SK-N-MC (cell line): ENCODE data around the gene EXOSC1.

ENCODE experiments used
- EZH2 ChIP-seq: fragments of 200-600 bp; sonication (generic); IDR thresholded peaks from one replicate; pipeline ENCODE4 v1.6.1; 2017; ENCODE audit warnings: antibody characterized with exemption
- POLR2AphosphoS5 ChIP-seq: IDR thresholded peaks from 2 replicates; pipeline ENCODE4 v1.6.1; 2012; ENCODE audit warnings: mild to moderate bottlenecking, low read depth, low read length, borderline replicate concordance

- TF ChIP-seq EZH2 (no peak), POLR2AphosphoS5 (no peak)
These were observed 13.3 kb upstream of the EXOSC1 start for GRCh38 chr10:97459111-97459510.
